GM15510 (cell line): ENCODE measurements around the gene COQ3.

Source experiments
- POLR2A ChIP-seq: IDR thresholded peaks from 3 replicates; pipeline ENCODE4 v1.6.1; 2011; ENCODE audit warnings: borderline replicate concordance; ENCODE audit not compliant: insufficient read length; ENCODE audit errors: extremely low read depth

The COQ3 gene

DNA sequence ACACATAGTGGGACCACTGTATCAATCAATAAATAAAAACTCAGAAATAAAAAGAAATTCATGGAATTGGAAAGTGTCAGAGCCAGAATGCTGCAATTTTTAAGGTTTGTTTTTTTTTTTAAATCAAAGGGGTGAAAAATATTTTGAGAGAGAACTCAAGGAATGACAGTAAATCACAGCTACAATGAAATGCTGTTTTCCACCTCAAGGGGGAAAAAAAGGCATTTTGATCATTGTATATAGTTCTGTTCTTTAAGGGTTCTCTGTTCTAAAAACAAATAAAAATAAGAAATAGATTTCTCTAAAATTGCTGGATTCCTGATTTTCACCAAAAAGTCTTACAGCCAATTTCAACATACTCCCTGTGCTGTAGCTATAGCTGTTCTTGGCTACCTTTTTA, 69.0 kb downstream of the COQ3 start:
- no peak for TF ChIP-seq POLR2A
